Measurements from ENCODE around the gene SLC38A5.
"Not testable (repeated sequence)": the region's sequence is repeated elsewhere in the genome, so short reads cannot be mapped to it uniquely, and the experiment has no call there.

The SLC38A5 gene

DNA sequence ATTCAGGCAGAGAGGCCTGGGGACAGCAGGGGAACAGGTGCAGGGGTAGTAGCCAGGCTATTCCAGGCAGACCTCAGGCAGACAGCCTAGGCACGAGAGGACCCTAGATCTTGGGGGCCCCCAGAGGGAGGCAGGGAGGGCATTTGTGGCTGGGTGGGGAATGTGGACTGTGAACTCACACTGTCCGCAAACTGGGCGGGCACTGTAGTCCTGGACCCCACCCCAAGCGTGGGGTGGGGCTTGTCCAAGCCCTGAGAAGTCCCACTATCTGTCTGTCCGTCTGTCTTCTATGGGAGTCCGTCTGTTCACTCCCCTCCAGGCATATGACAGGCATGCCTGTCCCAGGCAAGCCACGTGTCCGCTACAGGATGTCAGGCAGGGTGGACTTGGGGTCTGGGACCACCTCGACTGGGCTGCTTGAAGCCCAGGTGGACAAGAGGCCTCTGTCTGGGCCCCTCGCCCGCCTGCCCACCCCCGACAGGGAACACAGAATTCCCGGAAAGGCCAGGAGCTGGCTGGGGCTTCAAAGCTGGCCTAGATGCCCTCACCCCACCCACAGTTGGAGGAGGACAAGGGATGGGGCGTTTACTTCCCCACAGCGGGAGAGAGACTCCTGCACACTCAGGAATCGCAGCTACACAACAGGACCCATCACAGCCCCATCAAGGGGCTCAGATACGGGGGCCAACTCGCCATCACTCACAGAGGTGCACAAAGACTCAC, at the start of gene SLC38A5:
Gene SLC38A5, minus strand, starts transcription at position 151 of the 723 bp plus-strand sequence. CDS start 2,336 bp downstream, outside the sequence.
- no peak for DNase-seq (ENCODE audit: low read depth in 2 of 2)

DNA sequence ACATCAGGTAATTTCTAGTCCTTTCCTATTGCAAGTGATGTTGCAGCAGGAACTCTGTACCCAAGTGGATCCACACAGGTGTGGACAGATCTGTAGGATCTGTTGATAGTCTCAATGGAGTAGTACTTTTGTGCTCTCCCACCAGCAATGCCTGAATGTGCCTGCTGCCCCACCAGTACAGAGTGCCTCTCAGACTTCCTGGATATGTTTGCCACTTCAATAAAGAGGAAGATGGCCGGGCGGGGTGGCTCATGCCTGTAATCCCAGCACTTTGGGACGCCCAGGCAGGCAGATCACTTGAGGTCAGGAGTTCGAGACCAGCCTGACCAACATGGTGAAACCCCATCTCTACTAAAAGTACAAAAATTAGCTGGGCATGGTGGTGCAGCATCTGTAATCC, 49.4 kb upstream of the SLC38A5 start:
- not testable (repeated sequence) for DNase-seq (ENCODE audit: low read depth in 2 of 2)

DNA sequence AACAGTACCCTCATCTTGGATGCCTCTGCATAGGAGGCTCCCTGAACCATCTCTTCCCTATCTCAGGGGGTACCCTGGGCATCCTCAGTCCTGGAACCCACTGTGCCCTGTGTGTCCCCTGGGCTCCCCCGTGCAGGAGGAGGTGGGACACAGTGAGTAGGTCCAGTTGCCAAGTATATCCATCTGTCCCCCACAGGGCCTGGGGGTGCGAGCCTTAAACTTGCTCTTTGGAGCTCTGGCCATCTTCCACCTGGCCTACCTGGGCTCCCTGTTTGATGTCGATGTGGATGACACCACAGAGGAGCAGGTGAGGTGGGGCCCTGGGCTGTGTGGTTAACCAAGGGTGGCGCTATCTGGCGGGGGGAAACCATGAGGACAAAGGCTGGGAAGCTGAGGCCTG, 46.9 kb upstream of the SLC38A5 start:
- DNase-seq (ENCODE audit: low read depth in 2 of 2) = no peak

DNA sequence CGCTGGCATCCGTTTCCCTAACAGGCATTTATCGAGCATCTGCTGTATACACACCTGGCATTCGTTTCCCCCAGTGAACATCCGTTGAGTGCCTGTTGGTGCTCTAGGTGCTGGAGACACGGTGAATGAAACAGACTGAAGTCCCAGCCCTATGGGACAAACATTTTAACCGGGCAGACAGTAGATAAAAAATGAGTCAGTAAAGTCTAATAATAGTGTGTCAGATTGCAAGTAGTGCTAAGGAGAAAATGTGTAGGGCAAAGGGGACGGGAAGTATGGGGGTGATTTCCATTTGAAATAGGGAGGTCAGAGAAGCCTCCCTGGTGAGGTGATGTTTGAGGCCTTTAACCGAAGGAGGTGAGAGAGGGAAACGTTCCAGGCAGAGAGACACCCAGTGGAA, 46.2 kb upstream of the SLC38A5 start:
- DNase-seq (ENCODE audit: low read depth in 2 of 2) = no peak

DNA sequence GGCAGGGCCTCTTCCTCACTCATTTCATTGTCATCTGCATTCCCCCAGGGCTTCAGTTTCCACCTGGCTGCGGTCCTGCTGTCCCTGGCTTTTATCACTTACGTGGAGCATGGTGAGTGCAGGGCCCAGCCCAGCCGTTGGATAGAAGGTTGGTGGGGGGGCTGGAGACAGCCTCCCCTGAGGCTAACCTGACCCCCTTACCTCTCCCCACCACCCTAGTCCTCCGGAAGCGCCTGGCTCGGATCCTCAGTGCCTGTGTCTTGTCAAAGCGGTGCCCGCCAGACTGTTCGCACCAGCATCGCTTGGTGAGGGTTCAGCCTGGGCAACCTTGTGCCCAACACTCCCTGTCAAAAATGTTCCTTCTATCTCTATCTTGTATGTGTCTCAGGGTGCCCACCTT, 45.8 kb upstream of the SLC38A5 start:
- no peak for DNase-seq (ENCODE audit: low read depth in 2 of 2)

DNA sequence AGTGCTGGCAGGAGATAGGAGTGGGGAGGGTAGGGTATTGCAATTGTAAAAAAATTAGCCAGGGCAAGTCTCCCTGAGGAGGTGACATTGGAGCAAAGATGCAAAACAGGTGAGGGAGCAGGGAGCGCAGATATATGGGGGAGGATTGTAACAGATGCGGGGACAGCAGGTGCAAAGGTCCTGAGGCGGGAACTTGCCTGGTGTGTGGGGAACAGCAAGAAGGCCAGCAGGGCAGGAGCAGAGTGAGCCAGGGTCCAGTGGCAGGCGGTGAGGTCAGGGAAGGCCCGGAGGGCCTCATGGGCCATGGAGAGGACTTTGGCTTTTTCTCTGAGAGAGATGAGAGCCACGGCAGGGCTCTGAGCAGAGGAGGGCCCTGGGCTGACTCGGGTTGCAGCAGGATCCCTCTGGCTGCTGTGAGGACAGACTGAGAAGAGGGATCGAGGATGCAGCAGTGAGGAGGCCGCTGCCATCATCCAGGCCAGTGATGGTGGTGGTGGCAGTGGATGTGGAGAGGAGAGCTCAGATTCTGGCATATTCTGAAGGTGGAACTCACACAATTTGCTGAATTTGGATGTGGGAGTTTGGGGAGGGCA, 44.9 kb upstream of the SLC38A5 start:
- no peak for DNase-seq (ENCODE audit: low read depth in 2 of 2)

DNA sequence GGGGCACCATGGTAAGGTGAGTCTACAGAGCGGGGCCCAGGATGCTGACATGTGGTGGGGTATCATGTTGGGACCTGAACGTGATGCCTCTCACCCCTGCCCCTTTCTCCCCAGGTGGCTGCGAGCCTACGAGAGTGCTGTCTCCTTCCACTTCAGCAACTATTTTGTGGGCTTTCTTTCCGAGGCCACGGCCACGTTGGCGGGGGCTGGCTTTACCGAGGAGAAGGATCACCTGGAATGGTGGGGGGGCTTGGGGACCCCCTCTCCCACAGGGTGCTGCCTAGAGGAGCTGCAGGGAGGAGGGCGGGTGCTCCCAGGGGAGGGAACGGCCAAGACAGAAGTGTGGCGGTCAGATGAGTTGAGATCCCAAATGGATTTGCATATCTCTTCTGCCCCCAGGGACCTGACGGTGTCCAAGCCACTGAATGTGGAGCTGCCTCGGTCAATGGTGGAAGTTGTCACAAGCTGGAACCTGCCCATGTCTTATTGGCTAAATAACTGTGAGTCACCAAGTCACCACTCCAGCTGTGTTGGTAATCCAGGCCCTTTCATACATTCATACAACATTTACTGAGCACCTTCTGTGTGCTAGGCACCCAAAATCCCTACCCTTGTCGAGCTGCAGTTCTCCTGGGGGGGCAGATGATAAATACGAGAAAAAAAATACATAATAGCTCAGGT, 44.2 kb upstream of the SLC38A5 start:
- no peak for DNase-seq (ENCODE audit: low read depth in 2 of 2)

DNA sequence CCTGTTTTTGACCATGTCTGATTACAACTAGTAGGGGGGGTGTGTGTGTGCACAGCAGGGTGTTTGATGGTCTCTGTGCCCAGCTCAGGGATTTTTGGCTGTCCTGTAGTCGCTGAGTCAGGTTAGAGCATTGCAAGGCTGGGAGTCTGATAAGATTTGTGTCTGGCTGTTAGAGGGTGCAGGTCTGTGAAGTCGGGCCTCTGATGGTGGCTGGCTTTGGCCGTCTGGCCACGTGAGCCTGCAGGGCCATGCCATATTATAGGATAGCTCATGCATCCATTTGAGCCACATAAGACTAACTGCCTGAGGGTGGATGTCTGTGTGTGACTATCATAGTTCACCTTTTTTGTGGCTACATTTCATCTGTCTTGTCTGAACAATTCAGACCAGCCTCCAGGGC, 43.6 kb upstream of the SLC38A5 start:
- DNase-seq (ENCODE audit: low read depth in 2 of 2) = no peak

DNA sequence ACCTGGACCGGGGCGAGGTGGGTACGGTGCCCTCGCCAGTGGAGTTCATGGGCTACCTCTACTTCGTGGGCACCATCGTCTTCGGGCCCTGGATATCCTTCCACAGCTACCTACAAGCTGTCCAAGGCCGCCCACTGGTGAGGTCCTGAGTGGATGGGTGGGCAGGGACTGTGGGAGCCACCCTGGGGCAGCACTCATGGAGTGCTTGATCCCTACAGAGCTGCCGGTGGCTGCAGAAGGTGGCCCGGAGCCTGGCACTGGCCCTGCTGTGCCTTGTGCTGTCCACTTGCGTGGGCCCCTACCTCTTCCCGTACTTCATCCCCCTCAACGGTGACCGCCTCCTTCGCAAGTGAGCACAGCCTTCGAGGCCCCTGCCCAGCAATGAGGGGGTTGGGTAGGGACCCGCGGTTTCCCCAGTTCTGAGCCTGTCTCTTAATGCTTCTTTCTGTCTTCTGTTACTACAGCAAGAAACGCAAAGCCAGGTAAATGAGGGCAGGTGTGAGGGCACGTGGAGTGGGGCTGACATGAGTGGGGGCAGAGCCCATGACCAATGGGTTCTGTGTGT, 42.4 kb upstream of the SLC38A5 start:
- no peak for DNase-seq (ENCODE audit: low read depth in 2 of 2)

DNA sequence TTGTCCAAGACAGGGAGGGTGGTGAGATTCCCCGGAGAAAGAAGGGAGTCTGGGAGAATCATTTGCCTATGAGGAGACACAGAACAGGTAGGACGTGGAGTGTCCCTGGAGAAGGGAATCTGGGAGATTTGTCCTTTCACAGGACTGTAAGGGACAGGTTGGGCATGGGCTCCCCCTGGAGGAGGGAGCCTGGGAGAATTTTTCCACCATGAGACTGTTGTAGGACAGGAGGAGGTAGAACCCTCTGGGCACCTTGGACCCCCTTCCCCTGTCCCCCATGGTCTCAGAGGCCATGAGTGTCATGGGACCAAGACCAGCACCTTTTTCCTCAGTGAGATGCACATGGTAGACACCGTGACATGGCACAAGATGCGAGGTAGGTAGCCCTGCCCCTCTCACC, 41.5 kb upstream of the SLC38A5 start:
- no peak for DNase-seq (ENCODE audit: low read depth in 2 of 2)

DNA sequence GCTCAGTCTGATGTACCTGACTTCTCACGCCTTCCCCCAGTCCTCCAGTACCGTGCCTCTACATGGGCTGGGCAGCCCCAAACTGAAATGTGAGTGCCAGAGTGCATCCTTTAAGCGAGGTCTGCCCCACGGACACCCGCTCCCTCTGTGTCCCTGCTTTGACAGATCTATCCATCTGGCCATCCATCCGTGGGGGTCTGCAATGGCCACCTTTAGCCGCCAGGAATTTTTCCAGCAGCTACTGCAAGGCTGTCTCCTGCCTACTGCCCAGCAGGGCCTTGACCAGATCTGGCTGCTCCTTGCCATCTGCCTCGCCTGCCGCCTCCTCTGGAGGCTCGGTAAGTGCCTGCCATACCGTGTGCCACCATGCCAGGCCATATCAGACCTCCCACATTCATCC, 39.6 kb upstream of the SLC38A5 start:
- no peak for DNase-seq (ENCODE audit: low read depth in 2 of 2)

DNA sequence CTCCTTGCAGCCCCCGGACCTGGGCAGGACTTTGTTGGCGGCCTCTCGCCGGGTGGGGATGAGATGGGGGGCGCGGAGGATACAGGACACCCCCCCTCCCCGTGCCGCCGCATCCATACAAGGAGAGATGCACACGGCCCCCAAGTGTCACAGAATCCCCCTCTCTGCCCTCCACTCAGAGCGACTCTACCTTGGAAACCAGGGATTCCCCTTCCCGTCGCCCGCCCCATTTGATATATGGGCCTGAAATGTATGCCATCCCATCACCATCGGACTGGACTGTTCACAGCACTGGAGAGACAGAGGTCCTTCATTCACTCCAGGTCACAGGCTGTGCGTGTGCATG, 39.2 kb upstream of the SLC38A5 start:
- DNase-seq (ENCODE audit: low read depth in 2 of 2) = no peak

DNA sequence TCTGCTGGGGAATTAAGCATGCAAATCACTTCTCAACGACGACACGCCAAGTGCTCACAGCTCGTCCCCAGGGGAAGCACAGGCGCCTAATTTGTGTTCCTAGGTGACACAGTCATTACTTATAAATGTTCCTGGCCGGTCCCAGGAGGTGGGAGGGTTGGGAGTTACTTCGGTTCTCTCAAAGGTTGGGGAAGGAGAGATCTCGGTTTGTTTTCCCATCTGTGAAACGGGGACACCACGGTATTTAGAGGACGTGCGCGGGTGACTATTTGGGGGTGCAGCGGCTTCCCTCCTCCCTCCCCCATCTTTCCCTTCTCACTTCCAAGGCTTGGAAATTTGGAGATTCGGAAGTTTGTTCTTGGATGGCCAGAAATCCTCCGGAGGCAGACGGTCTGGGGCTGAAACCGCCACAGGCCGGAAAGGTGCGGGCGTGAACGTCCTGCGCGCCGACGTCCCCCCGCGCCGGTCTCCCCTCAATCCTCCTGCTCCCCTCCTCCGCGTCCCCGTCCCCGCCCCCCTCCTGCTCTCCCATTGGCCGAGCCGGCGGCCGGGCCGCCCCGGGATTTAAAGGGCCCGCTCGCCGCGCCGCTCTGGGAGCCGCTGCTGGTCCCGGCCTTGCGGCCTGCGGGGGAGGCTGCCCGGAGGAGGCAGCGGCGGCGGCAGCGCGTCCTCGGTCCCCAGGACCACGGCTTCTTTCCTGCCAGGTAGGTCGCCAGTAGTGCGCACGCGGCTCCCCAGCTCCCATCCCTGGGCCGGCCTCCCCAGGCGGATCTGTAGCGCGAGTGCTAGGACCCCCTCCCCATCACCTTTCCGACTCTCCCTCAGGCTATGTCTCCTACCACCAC, 38.6 kb upstream of the SLC38A5 start, which contains the start of gene PORCN:
Gene PORCN, plus strand, starts transcription at position 593 of the 845 bp plus-strand sequence. CDS start 829 bp downstream, outside the sequence.
- peak; percentile 59 to 76 for DNase-seq (ENCODE audit: low read depth in 2 of 2)

DNA sequence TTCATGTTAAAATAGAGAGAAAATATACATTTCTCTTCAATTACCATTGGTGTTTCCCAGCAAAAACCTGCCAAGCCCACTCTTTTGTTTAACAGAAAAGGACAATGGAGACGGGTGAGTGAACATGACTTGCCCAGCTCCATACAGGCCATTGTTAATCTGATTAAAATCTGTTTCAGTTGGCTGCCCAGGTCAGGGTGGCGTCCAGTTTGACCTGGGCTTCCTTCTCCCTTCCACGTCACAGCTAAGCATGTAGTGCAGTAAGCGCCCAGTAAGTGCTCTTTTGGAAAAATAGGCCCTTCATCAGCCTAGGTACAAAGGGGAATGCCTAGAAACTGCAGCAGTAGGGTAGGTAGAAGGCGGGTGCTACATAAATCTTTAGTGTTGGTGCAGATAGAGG, 37.2 kb upstream of the SLC38A5 start:
- DNase-seq (ENCODE audit: low read depth in 2 of 2) = no peak

DNA sequence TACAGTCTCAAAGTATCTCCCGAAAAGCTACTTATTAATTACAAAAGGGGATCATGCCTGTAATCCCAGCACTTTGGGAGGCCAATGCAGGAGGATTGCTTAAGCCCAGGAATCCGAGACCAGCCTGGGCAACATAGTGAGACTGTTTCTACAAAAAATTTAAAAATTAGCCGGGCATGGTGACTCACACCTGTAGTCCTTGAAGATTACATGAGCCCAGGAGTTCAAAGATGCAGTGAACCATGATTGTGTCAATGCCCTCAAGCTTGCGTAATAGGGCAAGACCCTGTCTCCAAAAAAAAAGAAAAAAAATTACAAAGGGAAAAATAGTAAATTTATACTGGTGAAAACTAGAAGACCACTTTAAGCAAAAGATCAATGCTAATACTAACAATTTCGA, 35.4 kb upstream of the SLC38A5 start:
- no peak for DNase-seq (ENCODE audit: low read depth in 2 of 2)

DNA sequence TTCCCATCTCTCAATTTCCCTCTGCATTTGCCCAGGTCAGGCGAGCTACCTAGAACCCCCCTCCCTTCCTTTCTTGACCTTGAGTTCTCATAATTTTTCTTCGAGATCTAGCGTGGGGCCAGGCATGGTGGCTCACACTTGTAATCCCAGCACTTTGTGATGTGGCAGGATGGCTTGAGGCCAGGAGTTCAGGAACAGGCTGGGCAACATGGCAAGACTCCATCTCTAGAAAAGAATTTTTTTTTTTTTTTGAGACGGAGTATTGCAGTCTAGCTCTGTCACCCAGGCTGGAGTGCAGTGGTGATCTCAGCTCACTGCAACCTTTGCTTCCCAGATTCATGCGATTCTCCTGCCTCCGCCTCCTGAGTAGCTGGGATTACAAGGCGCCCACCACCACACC, 34.2 kb upstream of the SLC38A5 start:
- DNase-seq (ENCODE audit: low read depth in 2 of 2) = no peak

DNA sequence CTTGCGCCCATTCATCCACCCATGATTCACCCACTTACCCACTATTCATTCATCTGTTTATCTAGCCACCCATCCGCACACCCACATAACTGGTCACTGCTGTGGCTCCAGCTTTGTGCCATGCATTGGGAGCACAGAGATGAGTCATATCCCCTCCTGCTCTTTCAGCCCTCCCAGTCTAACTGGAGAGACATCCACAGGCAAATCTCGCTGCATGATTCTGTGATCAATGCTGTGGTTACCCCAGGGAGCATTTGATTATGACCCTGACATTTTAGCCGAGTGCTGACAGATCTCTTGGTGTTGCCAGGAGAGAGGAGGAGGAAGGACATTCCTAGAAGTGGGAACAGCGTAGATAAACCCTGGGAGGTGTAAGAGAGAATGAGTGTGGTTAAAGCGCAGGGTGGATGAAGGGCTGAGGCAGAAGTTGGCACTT, 28.3 kb upstream of the SLC38A5 start:
- DNase-seq (ENCODE audit: low read depth in 2 of 2) = no peak

DNA sequence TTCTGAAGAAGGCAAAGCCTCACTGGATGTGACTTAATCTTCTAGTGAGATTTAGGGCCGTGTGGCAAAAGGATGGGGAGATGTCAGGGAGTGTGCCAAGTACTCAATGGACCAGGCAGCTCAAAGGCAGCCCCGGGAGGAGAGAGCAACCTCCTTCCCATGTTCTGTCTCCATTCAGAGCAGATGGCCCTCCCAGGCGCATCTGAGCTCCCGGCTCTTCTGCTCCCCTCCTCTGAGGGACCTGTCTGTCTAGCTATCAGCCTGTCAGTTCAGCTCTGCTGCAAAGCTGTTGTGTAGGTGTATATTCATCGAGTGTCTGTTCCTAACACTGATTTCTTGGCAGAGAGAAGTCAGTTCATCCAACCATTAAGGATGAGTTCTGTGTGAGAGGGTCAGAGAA, 27.8 kb upstream of the SLC38A5 start:
- no peak for DNase-seq (ENCODE audit: low read depth in 2 of 2)

DNA sequence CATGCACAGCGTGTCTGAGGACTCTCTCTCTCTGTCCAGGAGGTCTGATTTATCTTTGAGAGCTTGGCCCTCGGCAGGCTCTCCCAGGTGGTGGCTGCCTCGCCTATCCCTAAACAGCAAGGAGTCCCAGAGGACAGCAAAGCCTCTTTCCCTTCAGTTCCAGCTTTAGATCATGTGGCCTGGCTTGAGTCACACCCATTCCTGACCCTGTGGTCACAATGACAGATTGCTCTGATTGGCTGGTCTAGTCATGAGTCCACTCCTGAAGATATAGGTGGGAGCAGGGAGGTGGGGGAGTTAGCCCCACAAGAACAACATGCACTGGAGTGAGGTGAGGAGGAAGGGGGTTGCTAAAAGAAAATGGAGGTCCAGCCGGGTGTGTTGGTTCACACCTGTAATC, 26.6 kb upstream of the SLC38A5 start:
- DNase-seq (ENCODE audit: low read depth in 2 of 2) = no peak

DNA sequence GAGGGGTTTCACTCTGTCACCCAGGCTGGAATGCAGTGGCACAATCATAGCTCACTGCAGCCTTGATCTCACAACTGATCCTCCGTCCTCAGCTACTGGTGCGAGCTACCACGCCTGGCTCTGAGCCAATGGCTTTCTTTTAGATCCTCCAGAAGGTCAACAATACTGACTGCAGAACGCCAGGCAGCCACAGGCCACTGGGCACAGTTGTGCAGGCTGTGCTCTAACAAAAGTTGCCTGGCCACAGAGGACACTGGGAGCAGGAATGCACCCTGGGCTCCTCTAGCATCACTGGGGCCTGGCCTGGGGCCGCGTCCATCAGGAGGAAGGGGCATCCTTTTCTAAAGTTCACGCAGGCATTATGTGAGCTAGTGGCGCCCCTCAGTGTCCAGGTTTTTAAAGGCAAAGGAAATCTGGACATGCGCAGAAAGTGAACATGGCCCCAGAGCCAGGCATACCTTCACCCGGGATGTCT, 23.9 kb upstream of the SLC38A5 start:
- no peak for DNase-seq (ENCODE audit: low read depth in 2 of 2)

DNA sequence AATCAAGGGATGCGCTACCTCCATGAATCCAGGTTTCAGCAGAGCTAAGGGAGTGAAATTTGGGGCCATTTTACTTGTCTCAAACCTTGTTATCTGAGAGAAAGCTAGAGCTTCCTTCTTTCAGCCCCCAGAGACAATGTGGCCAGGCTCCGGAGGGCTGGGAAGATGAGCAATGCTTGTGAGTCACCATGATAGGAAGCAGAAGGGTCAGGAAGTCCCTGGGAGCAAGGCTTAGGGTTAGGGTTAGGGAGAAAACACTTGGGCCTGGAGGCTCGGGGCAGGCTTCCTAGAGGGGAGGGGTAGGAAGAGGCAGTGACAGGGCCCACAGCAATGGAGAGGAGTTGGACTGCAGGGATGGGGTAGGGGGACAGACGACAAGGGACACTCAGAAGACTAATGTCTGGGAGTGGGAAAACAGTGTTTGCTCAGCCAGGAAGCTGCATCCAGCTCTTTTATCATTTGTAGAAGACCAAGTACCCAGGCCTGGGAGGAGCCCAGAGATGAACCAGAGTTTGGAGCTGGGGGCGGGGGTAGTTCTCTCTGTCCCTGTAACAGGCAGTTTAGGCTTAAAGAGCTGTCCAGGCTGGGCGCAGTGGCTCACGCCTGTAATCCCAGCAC, 22.3 kb upstream of the SLC38A5 start:
- DNase-seq (ENCODE audit: low read depth in 2 of 2) = no peak
